Measurements from ENCODE around the gene ARHGEF26.

DNA sequence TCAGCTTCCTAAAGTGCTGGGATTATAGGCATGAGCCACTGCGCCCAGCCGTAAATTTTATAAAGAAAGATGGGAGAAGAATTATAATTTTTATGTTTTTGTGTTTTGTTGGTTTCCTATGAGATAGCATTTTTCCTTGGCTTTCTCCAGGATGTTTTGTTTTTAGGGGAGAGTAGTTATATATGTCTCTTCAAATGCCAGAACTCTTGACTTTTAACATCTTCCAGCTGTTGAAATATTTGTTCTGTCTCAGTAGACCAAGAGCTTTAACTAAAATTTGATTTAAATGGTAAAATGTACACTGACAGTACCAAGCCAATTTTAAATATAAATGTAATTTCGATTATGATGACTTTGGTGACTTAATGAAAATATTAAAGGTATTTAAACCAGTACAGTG, 106.3 kb downstream of the ARHGEF26 start:
- TF ChIP-seq, protein P1, sequence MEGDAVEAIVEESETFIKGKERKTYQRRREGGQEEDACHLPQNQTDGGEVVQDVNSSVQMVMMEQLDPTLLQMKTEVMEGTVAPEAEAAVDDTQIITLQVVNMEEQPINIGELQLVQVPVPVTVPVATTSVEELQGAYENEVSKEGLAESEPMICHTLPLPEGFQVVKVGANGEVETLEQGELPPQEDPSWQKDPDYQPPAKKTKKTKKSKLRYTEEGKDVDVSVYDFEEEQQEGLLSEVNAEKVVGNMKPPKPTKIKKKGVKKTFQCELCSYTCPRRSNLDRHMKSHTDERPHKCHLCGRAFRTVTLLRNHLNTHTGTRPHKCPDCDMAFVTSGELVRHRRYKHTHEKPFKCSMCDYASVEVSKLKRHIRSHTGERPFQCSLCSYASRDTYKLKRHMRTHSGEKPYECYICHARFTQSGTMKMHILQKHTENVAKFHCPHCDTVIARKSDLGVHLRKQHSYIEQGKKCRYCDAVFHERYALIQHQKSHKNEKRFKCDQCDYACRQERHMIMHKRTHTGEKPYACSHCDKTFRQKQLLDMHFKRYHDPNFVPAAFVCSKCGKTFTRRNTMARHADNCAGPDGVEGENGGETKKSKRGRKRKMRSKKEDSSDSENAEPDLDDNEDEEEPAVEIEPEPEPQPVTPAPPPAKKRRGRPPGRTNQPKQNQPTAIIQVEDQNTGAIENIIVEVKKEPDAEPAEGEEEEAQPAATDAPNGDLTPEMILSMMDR (IDR thresholded peaks at IDR 0.05), result no peak
- no peak for TF ChIP-seq POLR2A (IDR thresholded peaks at IDR 0.05)
